ENCODE data around the gene MLLT10. TPM values are rescaled to one million over a fixed set of nuclear protein-coding genes. Genes with fewer than 3 reads are reported as not detected.

MLLT10 gene
- total RNA-seq, 1 donor from 2014 or later = 61.3 TPM

DNA sequence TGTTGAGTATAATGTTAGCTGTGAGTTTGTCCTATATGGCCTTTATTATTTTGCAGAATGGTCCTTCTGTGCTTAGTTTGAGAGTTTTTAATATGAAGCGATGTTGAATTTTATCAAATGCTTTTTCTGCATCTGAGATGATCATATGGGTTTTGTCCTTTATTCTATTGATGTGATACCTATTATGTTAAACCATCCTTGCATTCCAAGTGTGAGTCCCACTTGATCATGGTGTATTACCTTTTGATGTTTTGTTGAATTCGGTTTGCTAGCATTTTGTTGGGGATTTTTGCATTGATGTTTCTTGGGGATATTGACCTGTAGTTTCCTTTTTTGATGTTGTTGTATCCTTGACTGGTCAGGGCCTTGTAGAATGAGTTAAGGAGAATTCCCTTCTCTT, 166.4 kb downstream of the MLLT10 start:
- Histone ChIP-seq H3K79me2 (ENCODE audit: low read depth) (peaks cover 100% of the 10 kb centered on the region), H3K4me3 (no peak overlapping the region), H2AFZ (replicated peaks) (no peak overlapping the region), H3K9ac (no peak overlapping the region), H3K36me3 (peaks cover 35% of the 10 kb centered on the region), H3F3A (ENCODE audit: low read depth) (peaks cover 15% of the 10 kb centered on the region), H3K27me3 (no peaks in the 10 kb centered on the region), H3K9me3 (ENCODE audit: low read depth) (peaks cover 20% of the 10 kb centered on the region), H3K4me1 (peaks cover 10% of the 10 kb centered on the region), H4K20me1 (ENCODE audit: low read depth) (peaks cover 16% of the 10 kb centered on the region), H3K27ac (no peak overlapping the region), H3K4me2 (no peak overlapping the region)
- peaks cover 60% of the 10 kb centered on the region for H3K36me3 Mint-ChIP-seq
- no peak overlapping the region for H3K4me3 Mint-ChIP-seq
- TF ChIP-seq EZH2 (IDR thresholded peaks at IDR 0.05) (no peak), EZH2phosphoT487 (IDR thresholded peaks at IDR 0.05) (no peak)
- TF ChIP-seq, protein P1, sequence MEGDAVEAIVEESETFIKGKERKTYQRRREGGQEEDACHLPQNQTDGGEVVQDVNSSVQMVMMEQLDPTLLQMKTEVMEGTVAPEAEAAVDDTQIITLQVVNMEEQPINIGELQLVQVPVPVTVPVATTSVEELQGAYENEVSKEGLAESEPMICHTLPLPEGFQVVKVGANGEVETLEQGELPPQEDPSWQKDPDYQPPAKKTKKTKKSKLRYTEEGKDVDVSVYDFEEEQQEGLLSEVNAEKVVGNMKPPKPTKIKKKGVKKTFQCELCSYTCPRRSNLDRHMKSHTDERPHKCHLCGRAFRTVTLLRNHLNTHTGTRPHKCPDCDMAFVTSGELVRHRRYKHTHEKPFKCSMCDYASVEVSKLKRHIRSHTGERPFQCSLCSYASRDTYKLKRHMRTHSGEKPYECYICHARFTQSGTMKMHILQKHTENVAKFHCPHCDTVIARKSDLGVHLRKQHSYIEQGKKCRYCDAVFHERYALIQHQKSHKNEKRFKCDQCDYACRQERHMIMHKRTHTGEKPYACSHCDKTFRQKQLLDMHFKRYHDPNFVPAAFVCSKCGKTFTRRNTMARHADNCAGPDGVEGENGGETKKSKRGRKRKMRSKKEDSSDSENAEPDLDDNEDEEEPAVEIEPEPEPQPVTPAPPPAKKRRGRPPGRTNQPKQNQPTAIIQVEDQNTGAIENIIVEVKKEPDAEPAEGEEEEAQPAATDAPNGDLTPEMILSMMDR (IDR thresholded peaks at IDR 0.05) = no peak
- H3K27me3 Mint-ChIP-seq (ENCODE audit: insufficient read depth, low read depth) = no peaks in the 10 kb centered on the region
- H3K4me1 Mint-ChIP-seq = no peaks in the 10 kb centered on the region
- no peak overlapping the region for H3K27ac Mint-ChIP-seq
- DNase-seq (ENCODE audit: low spot score) = peak; percentile 6
- H3K9me3 Mint-ChIP-seq = peaks cover 51% of the 10 kb centered on the region

DNA sequence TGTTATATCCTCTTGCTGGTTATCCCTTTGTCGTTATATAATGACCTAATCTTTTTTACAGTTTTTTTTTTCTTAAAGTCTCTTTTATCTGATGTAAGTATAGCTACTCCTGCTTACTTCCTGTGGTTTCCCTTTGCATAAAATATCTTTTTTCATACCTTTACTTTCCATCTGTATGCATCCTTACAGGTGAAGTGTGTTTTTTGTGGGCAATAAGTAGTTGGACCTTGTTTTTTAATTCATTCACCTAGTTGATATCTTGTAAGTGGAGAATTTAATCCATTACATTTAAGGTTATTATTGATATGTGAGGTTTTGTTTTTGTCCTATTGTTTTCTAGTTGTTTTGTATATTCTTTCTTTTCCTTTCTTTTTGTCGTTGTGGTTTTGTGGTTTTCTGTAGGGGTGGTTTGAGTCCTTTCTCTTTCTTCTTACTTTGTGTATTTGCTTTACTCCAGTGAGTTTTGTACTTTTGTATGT, 168.6 kb downstream of the MLLT10 start:
- DNase-seq (ENCODE audit: low spot score) = no peak
- no peak overlapping the region for H3K4me3 ChIP-seq
- peaks cover 15% of the 10 kb centered on the region for H3F3A ChIP-seq (ENCODE audit: low read depth)
- Mint-ChIP-seq H3K4me1 (no peaks in the 10 kb centered on the region), H3K9me3 (peaks cover 52% of the 10 kb centered on the region), H3K4me3 (no peak overlapping the region), H3K27ac (no peak overlapping the region), H3K36me3 (peaks cover 68% of the 10 kb centered on the region), H3K27me3 (ENCODE audit: insufficient read depth, low read depth) (no peaks in the 10 kb centered on the region)
- peaks cover 20% of the 10 kb centered on the region for H3K9me3 ChIP-seq (ENCODE audit: low read depth)
- peaks cover 10% of the 10 kb centered on the region for H3K4me1 ChIP-seq
- peaks cover 16% of the 10 kb centered on the region for H4K20me1 ChIP-seq (ENCODE audit: low read depth)
- peaks cover 28% of the 10 kb centered on the region for H3K36me3 ChIP-seq
- TF ChIP-seq EZH2 (IDR thresholded peaks at IDR 0.05) (no peak), EZH2phosphoT487 (IDR thresholded peaks at IDR 0.05) (no peak)
- TF ChIP-seq, protein P1 (IDR thresholded peaks at IDR 0.05) = no peak
- no peak overlapping the region for H3K9ac ChIP-seq
- H3K27ac ChIP-seq = no peak overlapping the region
- H3K27me3 ChIP-seq = no peaks in the 10 kb centered on the region
- H3K4me2 ChIP-seq = no peak overlapping the region
- no peak overlapping the region for H2AFZ ChIP-seq (replicated peaks)
- H3K79me2 ChIP-seq (ENCODE audit: low read depth) = peaks cover 96% of the 10 kb centered on the region

DNA sequence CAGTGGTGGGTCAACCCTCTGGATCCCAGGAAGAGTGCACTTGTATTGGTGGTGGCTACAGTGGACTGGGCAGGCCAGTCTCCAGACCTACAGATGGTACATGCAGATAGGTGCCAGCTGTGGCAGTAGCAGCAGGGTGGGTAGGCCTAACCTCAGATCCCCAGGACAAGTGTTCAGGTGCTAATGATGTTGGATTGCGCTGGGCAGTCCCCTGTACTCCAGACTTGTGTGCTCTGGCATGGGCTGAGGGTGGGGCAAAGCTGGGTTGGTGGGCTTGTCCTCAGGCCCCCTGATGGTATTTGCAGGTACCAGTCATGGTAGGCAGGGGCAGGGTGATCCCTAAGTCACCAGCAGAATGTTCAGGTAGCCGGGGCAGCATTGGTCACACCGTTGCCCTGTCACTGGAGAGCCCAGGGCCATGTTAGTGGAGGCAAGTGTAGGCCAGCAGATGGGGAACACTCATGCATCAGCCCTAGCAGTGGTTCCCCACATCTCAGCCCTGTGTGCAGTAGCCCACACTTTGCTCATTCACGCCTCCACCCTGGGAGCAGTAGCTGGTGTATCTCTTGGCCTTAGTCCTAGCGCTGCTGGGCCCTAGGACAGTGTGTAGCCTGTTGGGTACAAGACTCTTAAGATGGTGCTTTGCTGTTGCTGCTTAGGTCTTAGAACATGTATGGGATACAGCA, 171.3 kb downstream of the MLLT10 start:
- TF ChIP-seq EZH2phosphoT487 (IDR thresholded peaks at IDR 0.05) (no peak), EZH2 (IDR thresholded peaks at IDR 0.05) (no peak)
- TF ChIP-seq, protein P1 (IDR thresholded peaks at IDR 0.05) = no peak
- Mint-ChIP-seq H3K9me3 (peaks cover 29% of the 10 kb centered on the region), H3K4me1 (no peaks in the 10 kb centered on the region), H3K36me3 (peaks cover 52% of the 10 kb centered on the region), H3K4me3 (no peak overlapping the region), H3K27ac (no peak overlapping the region), H3K27me3 (ENCODE audit: insufficient read depth, low read depth) (no peaks in the 10 kb centered on the region)
- Histone ChIP-seq H3F3A (ENCODE audit: low read depth) (peaks cover 6% of the 10 kb centered on the region), H3K27me3 (no peaks in the 10 kb centered on the region), H4K20me1 (ENCODE audit: low read depth) (peaks cover 16% of the 10 kb centered on the region), H3K27ac (no peak overlapping the region), H3K36me3 (peaks cover 6% of the 10 kb centered on the region), H3K4me1 (peaks cover 10% of the 10 kb centered on the region), H3K79me2 (ENCODE audit: low read depth) (peaks cover 93% of the 10 kb centered on the region), H3K9ac (no peak overlapping the region), H3K4me3 (no peak overlapping the region), H3K9me3 (ENCODE audit: low read depth) (peaks cover 9% of the 10 kb centered on the region), H3K4me2 (no peak overlapping the region), H2AFZ (replicated peaks) (no peak overlapping the region)
- DNase-seq (ENCODE audit: low spot score) = no peak

Measured in neural progenitor cell (in vitro differentiated cells).